HEK293 (cell line): ENCODE results near the gene ROBO1.

Source experiments
- CTCF ChIP-seq: fragments of 450-650 bp; formaldehyde crosslinking; IDR thresholded peaks from 2 replicates; pipeline ENCODE4 v1.5.1; 2016; ENCODE audit warnings: missing biosample characterization, missing genetic modification characterization
- GLI4 ChIP-seq: fragments of 450-650 bp; formaldehyde crosslinking; IDR thresholded peaks from 2 replicates; pipeline ENCODE4 v1.5.1; 2016; ENCODE audit warnings: missing biosample characterization, missing genetic modification characterization
- OSR2 ChIP-seq: fragments of 450-650 bp; formaldehyde crosslinking; IDR thresholded peaks from 2 replicates; pipeline ENCODE4 v1.5.1; 2016; ENCODE audit warnings: missing biosample characterization, missing genetic modification characterization
- REST ChIP-seq: fragments of 450-650 bp; formaldehyde crosslinking; IDR thresholded peaks from 2 replicates; pipeline ENCODE4 v1.5.1; 2016; ENCODE audit warnings: missing biosample characterization, missing genetic modification characterization
- ZBTB21 ChIP-seq: fragments of 450-650 bp; formaldehyde crosslinking; IDR thresholded peaks from 2 replicates; pipeline ENCODE4 v1.5.1; 2017; ENCODE audit warnings: missing biosample characterization, missing genetic modification characterization
- ZEB2 ChIP-seq: fragments of 450-650 bp; formaldehyde crosslinking; IDR thresholded peaks from 2 replicates; pipeline ENCODE4 v1.5.1; 2016; ENCODE audit warnings: missing biosample characterization, missing genetic modification characterization
- ZNF211 ChIP-seq: fragments of 450-650 bp; formaldehyde crosslinking; IDR thresholded peaks from 2 replicates; pipeline ENCODE4 v1.5.1; 2016; ENCODE audit warnings: low read depth, missing biosample characterization, missing genetic modification characterization
- ZNF302 ChIP-seq: fragments of 450-650 bp; formaldehyde crosslinking; IDR thresholded peaks from 2 replicates; pipeline ENCODE4 v1.5.1; 2016; ENCODE audit warnings: missing biosample characterization, missing genetic modification characterization, low read depth
- ZNF660 ChIP-seq: fragments of 450-650 bp; IDR thresholded peaks from 2 replicates; pipeline ENCODE4 v1.5.1; 2018; ENCODE audit warnings: missing biosample characterization, mild to moderate bottlenecking, missing genetic modification characterization
- ZSCAN23 ChIP-seq: fragments of 450-650 bp; formaldehyde crosslinking; IDR thresholded peaks from 2 replicates; pipeline ENCODE4 v1.5.1; 2016; ENCODE audit warnings: missing biosample characterization, missing genetic modification characterization

- TF ChIP-seq ZNF302 (tag by site-specific recombination) (no peak), CTCF (tag by site-specific recombination) (no peak), ZNF660 (tag by site-specific recombination) (no peak), ZNF211 (no peak), ZBTB21 (tag by site-specific recombination) (no peak), ZEB2 (tag by site-specific recombination) (no peak), GLI4 (tag by site-specific recombination) (no peak), OSR2 (no peak), ZSCAN23 (tag by site-specific recombination) (no peak), REST (no peak)
Observed at GRCh38 chr3:78990156-78990555, 777.6 kb downstream of the ROBO1 start.
